H1 (cell line): ENCODE results near the gene SNF8. TPM values are rescaled to one million over a fixed set of nuclear protein-coding genes. Genes with fewer than 3 reads are reported as not detected.

Experiments used
- CTCF ChIA-PET: fragments of 300-600 bp; sonication (Branson Sonifier 250); formaldehyde crosslinking; loops from one replicate; lab custom pipeline; 2021; ENCODE audit not compliant: partially characterized antibody; lab: Charles Lee
- POLR2A ChIA-PET: fragments of 300-600 bp; sonication (Branson Sonifier 250); formaldehyde crosslinking; loops from one replicate; lab custom pipeline; 2021; ENCODE audit warnings: inconsistent platforms; ENCODE audit not compliant: partially characterized antibody; lab: Charles Lee
- DNase-seq, 2 experiments: peaks; one replicate each; pipeline versions ENCODE4 v3.0.0 to v3.0.0-alpha.2; 2010 to 2022; ENCODE audit warnings: low spot score in 2 of 2, low read depth in 1 of 2, mixed read lengths in 1 of 2
- FAIRE-seq: peaks from 2 replicates; lab custom pipeline; 2011; peaks lifted over from hg19 to GRCh38; lab: Jason Lieb, UNC
- H2AFZ ChIP-seq: 2 replicates; pipeline ENCODE4 v1.8.1; 2012; ENCODE audit warnings: low read length, inconsistent platforms
- H2AK5ac ChIP-seq: 2 replicates; pipeline ENCODE4 v1.6.1; 2013; ENCODE audit warnings: low read depth, low read length
- H2BK120ac ChIP-seq: replicated peaks from 2 replicates; pipeline ENCODE3; 2013; ENCODE audit warnings: low read depth, low read length, inconsistent platforms
- H2BK12ac ChIP-seq: 2 replicates; pipeline ENCODE4 v1.6.1; 2013; ENCODE audit warnings: low read depth, low read length
- H2BK15ac ChIP-seq: 2 replicates; pipeline ENCODE4 v1.6.1; 2013; ENCODE audit warnings: low read length
- H2BK20ac ChIP-seq: 2 replicates; pipeline ENCODE4 v1.6.1; 2013; ENCODE audit warnings: low read length
- H2BK5ac ChIP-seq: 2 replicates; pipeline ENCODE4 v1.6.1; 2013; ENCODE audit warnings: low read depth, low read length
- H3K14ac ChIP-seq: 2 replicates; pipeline ENCODE4 v1.6.1; 2013; ENCODE audit warnings: inconsistent platforms; ENCODE audit not compliant: insufficient read length
- H3K18ac ChIP-seq: 2 replicates; pipeline ENCODE4 v1.6.1; 2013; ENCODE audit warnings: low read length; ENCODE audit errors: extremely low read depth
- H3K23ac ChIP-seq: 2 replicates; pipeline ENCODE4 v1.6.1; 2013; ENCODE audit warnings: inconsistent platforms; ENCODE audit not compliant: insufficient read length
- H3K23me2 ChIP-seq: 2 replicates; pipeline ENCODE4 v1.6.1; 2013; ENCODE audit warnings: low read depth, low read length
- H3K27ac ChIP-seq: 2 replicates; pipeline ENCODE4 v1.6.1; 2011; ENCODE audit warnings: low read depth, low read length, inconsistent platforms
- H3K27me3 ChIP-seq, 4 experiments: replicated peaks in 1 of 4; 1 replicate in 1 of 4; 2 replicates in 3 of 4; pipeline versions ENCODE4 v1.6.1 to v1.8.1; 2011 to 2013; ENCODE audit warnings: low read length in 3 of 4, mild to moderate bottlenecking in 3 of 4, inconsistent platforms in 2 of 4, mixed read lengths in 2 of 4, moderate library complexity in 1 of 4; ENCODE audit not compliant: control insufficient read depth in 3 of 4, insufficient read depth in 3 of 4; ENCODE audit errors: extremely low read depth in 1 of 4
- H3K36me3 ChIP-seq, 4 experiments: 2 replicates each; pipeline versions ENCODE4 v1.6.1 to v1.8.1; 2011 to 2013; ENCODE audit warnings: mild to moderate bottlenecking in 4 of 4, low read length in 3 of 4, moderate library complexity in 2 of 4, control low read depth in 1 of 4, inconsistent platforms in 1 of 4; ENCODE audit not compliant: insufficient read depth in 4 of 4, control insufficient read depth in 2 of 4
- H3K4ac ChIP-seq: replicated peaks from 2 replicates; pipeline ENCODE3; 2013; ENCODE audit warnings: low read length, low read depth, mixed read lengths, inconsistent platforms; ENCODE audit not compliant: insufficient read length
- H3K4me1 ChIP-seq, 4 experiments: replicated peaks in 1 of 4; 1 replicate in 1 of 4; 2 replicates in 3 of 4; pipeline versions ENCODE4 v1.6.1 to v1.8.1; 2011 to 2013; ENCODE audit warnings: low read length in 3 of 4, inconsistent platforms in 2 of 4, mixed read lengths in 1 of 4; ENCODE audit not compliant: insufficient read depth in 4 of 4, control insufficient read depth in 3 of 4
- H3K4me2 ChIP-seq, 2 experiments: 2 replicates each; pipeline versions ENCODE4 v1.6.1 to v1.8.1; 2011 to 2013; ENCODE audit warnings: low read depth in 2 of 2, low read length in 2 of 2, control low read depth in 1 of 2, inconsistent platforms in 1 of 2, mild to moderate bottlenecking in 1 of 2; ENCODE audit not compliant: insufficient read depth in 1 of 2
- H3K4me3 ChIP-seq, 4 experiments: fragments of 200-600, 300-600 bp in 1 of 4; sonication (generic), shearing (Covaris generic), sonication (Bioruptor Twin) in 1 of 4; 2 replicates each; pipeline versions ENCODE4 v1.5.1 to v1.8.1; 2011 to 2016; ENCODE audit warnings: low read length in 4 of 4, low read depth in 3 of 4, control low read depth in 2 of 4, inconsistent platforms in 2 of 4, mild to moderate bottlenecking in 2 of 4, mixed read lengths in 1 of 4, moderate library complexity in 1 of 4; ENCODE audit not compliant: insufficient read depth in 2 of 4; ENCODE audit errors: extremely low read depth in 1 of 4
- H3K56ac ChIP-seq: replicated peaks from 2 replicates; pipeline ENCODE3; 2013; ENCODE audit warnings: low read depth, mild to moderate bottlenecking, mixed read lengths, low read length, inconsistent platforms; ENCODE audit not compliant: insufficient read length
- H3K79me1 ChIP-seq: 2 replicates; pipeline ENCODE4 v1.6.1; 2013; ENCODE audit warnings: low read depth, low read length, control low read depth
- H3K79me2 ChIP-seq, 2 experiments: 2 replicates each; pipeline versions ENCODE4 v1.6.1 to v1.8.1; 2012 to 2013; ENCODE audit warnings: low read length in 2 of 2, mild to moderate bottlenecking in 2 of 2, inconsistent platforms in 1 of 2; ENCODE audit not compliant: insufficient read depth in 2 of 2, control insufficient read depth in 1 of 2
- H3K9ac ChIP-seq, 4 experiments: replicated peaks in 1 of 4; 1 replicate in 1 of 4; 2 replicates in 3 of 4; pipeline versions ENCODE4 v1.6.1 to v1.8.1; 2011 to 2013; ENCODE audit warnings: low read depth in 3 of 4, low read length in 3 of 4, control low read depth in 2 of 4, mild to moderate bottlenecking in 2 of 4, moderate library complexity in 2 of 4, inconsistent platforms in 1 of 4; ENCODE audit errors: extremely low read depth in 1 of 4
- H3K9me3 ChIP-seq, 2 experiments: 2 replicates each; pipeline versions ENCODE4 v1.6.1 to v1.8.1; 2012 to 2013; ENCODE audit warnings: mild to moderate bottlenecking in 2 of 2, moderate library complexity in 2 of 2, control low read depth in 1 of 2, inconsistent platforms in 1 of 2, low read depth in 1 of 2, low read length in 1 of 2, mixed read lengths in 1 of 2; ENCODE audit not compliant: insufficient read depth in 2 of 2
- H4K20me1 ChIP-seq, 2 experiments: replicated peaks in 1 of 2; 2 replicates each; pipeline versions ENCODE3 to v1.8.1; 2011 to 2013; ENCODE audit warnings: inconsistent platforms in 2 of 2, low read length in 2 of 2, mild to moderate bottlenecking in 1 of 2; ENCODE audit not compliant: insufficient read depth in 2 of 2, control insufficient read depth in 1 of 2
- H4K5ac ChIP-seq: 2 replicates; pipeline ENCODE4 v1.6.1; 2013; ENCODE audit warnings: low read length, low read depth, mixed read lengths, inconsistent platforms; ENCODE audit not compliant: insufficient read length
- H4K8ac ChIP-seq: 2 replicates; pipeline ENCODE4 v1.8.0; 2013; ENCODE audit warnings: mild to moderate bottlenecking, moderate library complexity, low read length, inconsistent platforms; ENCODE audit not compliant: insufficient read depth; ENCODE audit errors: extremely low read depth
- H4K91ac ChIP-seq: replicated peaks from 2 replicates; pipeline ENCODE3; 2013; ENCODE audit warnings: low read length, mixed read lengths, inconsistent platforms; ENCODE audit not compliant: insufficient read length
- CBX5 ChIP-seq: fragments of 300-800, 300-1000 bp; sonication (generic); IDR thresholded peaks from 2 replicates; pipeline ENCODE4 v1.7.1; 2016; ENCODE audit warnings: antibody characterized with exemption, low read length, low read depth
- CEBPB ChIP-seq: IDR thresholded peaks from 2 replicates; pipeline ENCODE4 v1.6.1; 2012; ENCODE audit warnings: low read depth, low read length
- CHD2 ChIP-seq: IDR thresholded peaks from 2 replicates; pipeline ENCODE4 v1.6.1; 2012; ENCODE audit warnings: low read length, improper control_type of control experiment
- CREB1 ChIP-seq: IDR thresholded peaks from 2 replicates; pipeline ENCODE4 v1.6.1; 2012; ENCODE audit warnings: inconsistent platforms
- JUN ChIP-seq: IDR thresholded peaks from 2 replicates; pipeline ENCODE4 v1.6.1; 2011; ENCODE audit warnings: low read depth, mild to moderate bottlenecking, improper control_type of control experiment, low read length
- JUND ChIP-seq: IDR thresholded peaks from 2 replicates; pipeline ENCODE4 v1.6.1; 2011; ENCODE audit warnings: mild to moderate bottlenecking, improper control_type of control experiment, low read length
- MAFK ChIP-seq: IDR thresholded peaks from 2 replicates; pipeline ENCODE4 v1.6.1; 2012; ENCODE audit warnings: low read depth, mild to moderate bottlenecking, improper control_type of control experiment, low read length
- WGBS, 2 experiments: shearing (Covaris generic) in 1 of 2; methylation state at CpG; one replicate each; pipeline versions ENCODE4 v1.1.6 to v1.1.7; 2013 to 2015; ENCODE audit warnings: low lambda C conversion rate in 2 of 2, mixed read lengths in 2 of 2, inconsistent platforms in 1 of 2, low coverage in 1 of 2, missing lambda C conversion rate in 1 of 2; ENCODE audit not compliant: insufficient replicate concordance in 2 of 2, insufficient coverage in 1 of 2, insufficient read length in 1 of 2; ENCODE audit errors: extremely low coverage in 1 of 2, missing lambda C conversion rate in 1 of 2; 5-methylcytosine and 5-hydroxymethylcytosine counted together
- polyA plus RNA-seq, 7 experiments: library from polyadenylated mRNA; depleted of rRNA in 3 of 7; stranded (reverse) in 5 of 7; unstranded in 2 of 7; fragments of >200 nt in 5 of 7; fragments of 200-250 nt in 2 of 7; gene quantifications; 1 replicate in 5 of 7; 2 replicates in 1 of 7; 4 replicates in 1 of 7; pipeline versions ENCODE4 v1.2.1 to v1.2.3, GENCODE V29; 2011 to 2013; ENCODE audit warnings: missing spikeins in 2 of 7, mixed read lengths in 2 of 7
- total RNA-seq: library from RNA; stranded (reverse); fragmentation: NEBNext Ultra II Directional; extraction: Animal tissue kit (Norgen Biotek cat#: 25700); gene quantifications from 2 replicates; pipeline ENCODE4 v1.2.1, GENCODE V29; 2021

SNF8 gene
- total and polyA plus RNA-seq, 2 of the 8 experiments (the other 6 are each of a cell fraction or from before 2014, with no cell fraction given), result 132 to 133 TPM

DNA sequence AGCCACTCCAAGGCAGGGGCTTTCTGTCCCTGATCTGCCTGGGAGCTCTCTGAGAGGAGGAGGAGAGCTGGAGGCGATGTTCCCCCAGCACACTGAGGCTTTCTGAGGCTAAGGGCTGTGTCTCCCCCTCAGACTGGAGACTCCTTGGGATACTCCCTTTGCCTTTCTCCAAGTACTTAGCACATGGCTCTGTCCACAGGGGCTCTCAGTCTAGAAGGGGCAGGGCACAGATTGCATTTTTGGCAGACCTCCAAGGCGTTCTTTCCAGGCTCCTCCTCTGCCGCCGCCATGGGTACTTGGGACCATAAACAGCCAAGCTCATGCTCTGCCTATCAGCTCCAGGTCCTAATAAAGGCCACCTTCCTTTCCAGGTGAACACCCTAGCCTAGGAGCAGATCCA, 25.6 kb upstream of the SNF8 start:
- Histone ChIP-seq H3K27ac (no peak overlapping the region), H3K56ac (no peak overlapping the region), H3K4ac (no peak overlapping the region), H3K9me3 (no peaks in the 10 kb centered on the region), H4K91ac (no peak overlapping the region), H2AK5ac (no peak overlapping the region), H3K4me2 (no peak overlapping the region), H4K20me1 (no peaks in the 10 kb centered on the region), H3K79me2 (no peaks in the 10 kb centered on the region), H3K23ac (no peak overlapping the region), H3K23me2 (no peaks in the 10 kb centered on the region), H2BK5ac (no peak overlapping the region), H2BK15ac (0 out of 2 replicates have a peak overlapping the region, but pooled peaks have one; percentile 49), H2BK20ac (no peak overlapping the region; the same call in 1 of the 2 replicates), H2BK12ac (no peak overlapping the region; the same call in 1 of the 2 replicates), H3K14ac (no peak overlapping the region), H3K79me1 (no peaks in the 10 kb centered on the region), H3K9ac (no peak overlapping the region), H2BK120ac (no peak overlapping the region), H3K27me3 (peaks cover 0 to 2% (median 0%) of the 10 kb centered on the region in 4 experiments; a peak in 1 of 7 replicates), H3K4me3 (no peak overlapping the region), H4K5ac (no peak overlapping the region), H3K36me3 (no peaks in the 10 kb centered on the region), H2AFZ (no peak overlapping the region)
- POLR2A ChIA-PET, result interaction anchor here (0.6 to 5.5 kb wide), 11 partner anchors 9 to 1180 kb away, joined by 3 to 38 read pairs (median 4); partner anchors contain the start of genes PPP1R9B and SNF8
- no peak for DNase-seq
- 75% methylated on average over 4 of the region's 4 CpGs; no CpG with 5 or more reads in 1 of the 2 experiments for WGBS, 2 experiments
- FAIRE-seq, result no peak
- TF ChIP-seq JUND, result no peak
- TF ChIP-seq MAFK, result no peak
- TF ChIP-seq CREB1, result no peak
- no peak for TF ChIP-seq CHD2
- TF ChIP-seq JUN, result no peak
- no peak for TF ChIP-seq CBX5
- no peak for TF ChIP-seq CEBPB
- TF ChIP-seq, all 59 proteins: peak for 0
- Histone ChIP-seq H3K4me1 (peaks cover 2 to 12% (median 8%) of the 10 kb centered on the region in 4 experiments), H3K18ac (0 out of 2 replicates have a peak overlapping the region, but pooled peaks have one; percentile 11), H4K8ac (no peak overlapping the region)
- CTCF ChIA-PET, result interaction anchor here (1.2 to 5.7 kb wide), 9 partner anchors 9 to 86 kb away, joined by 3 to 33 read pairs (median 4); no protein-coding TSS in a partner anchor
